Liver (tissue), 3 donors: Measurements from ENCODE around the gene TSPEAR.

ENCODE experiments used
- SP1 ChIP-seq: IDR thresholded peaks from 2 replicates; pipeline ENCODE4 v1.6.1; 2018; ENCODE audit warnings: antibody characterized with exemption, mild to moderate bottlenecking
- YY1 ChIP-seq: IDR thresholded peaks from 2 replicates; pipeline ENCODE4 v1.6.1; 2016; ENCODE audit warnings: antibody characterized with exemption, mild to moderate bottlenecking
- TF ChIP-seq, protein P1 (sequence below): fragments of 150-350 bp; IDR thresholded peaks from 2 replicates; pipeline ENCODE4 v1.5.1; 2017; ENCODE audit warnings: improper control_type of control experiment, low read depth, low read length; ENCODE audit not compliant: missing input control
- donor health status: healthy.
- donor health status: healthy.

DNA sequence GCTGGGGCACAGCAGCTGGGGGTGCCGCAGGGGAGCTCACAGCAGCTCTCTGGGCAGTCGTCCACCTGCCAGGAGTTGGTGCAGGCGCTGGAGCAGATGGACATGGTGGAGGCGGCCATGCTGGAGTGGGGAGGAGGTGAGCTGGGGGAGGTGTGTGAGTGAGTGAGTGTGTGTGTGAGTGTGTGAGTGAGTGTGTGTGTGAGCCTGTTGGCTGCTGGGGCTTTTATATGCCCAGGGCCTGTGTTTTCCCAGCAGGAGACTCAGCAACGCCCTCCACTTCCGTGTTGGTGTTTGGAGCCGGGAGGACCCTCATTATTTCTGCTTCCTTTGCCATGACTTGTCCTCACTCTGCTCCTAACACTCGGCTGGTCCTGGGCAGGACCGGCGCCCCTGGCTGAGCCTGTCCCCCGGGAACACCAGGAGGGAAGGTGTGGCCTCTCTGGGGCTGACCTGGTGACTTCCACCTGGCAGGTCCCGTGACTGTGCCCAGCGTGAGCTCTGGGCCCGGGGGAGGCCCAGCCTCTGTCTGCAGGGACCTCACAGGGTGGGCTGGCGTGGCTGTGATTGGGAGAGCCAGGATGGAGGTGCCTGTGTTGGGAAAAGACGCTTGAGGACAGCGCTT, 159.9 kb downstream of the TSPEAR start, which contains the start of gene KRTAP10-2:
- TF ChIP-seq, protein P1, sequence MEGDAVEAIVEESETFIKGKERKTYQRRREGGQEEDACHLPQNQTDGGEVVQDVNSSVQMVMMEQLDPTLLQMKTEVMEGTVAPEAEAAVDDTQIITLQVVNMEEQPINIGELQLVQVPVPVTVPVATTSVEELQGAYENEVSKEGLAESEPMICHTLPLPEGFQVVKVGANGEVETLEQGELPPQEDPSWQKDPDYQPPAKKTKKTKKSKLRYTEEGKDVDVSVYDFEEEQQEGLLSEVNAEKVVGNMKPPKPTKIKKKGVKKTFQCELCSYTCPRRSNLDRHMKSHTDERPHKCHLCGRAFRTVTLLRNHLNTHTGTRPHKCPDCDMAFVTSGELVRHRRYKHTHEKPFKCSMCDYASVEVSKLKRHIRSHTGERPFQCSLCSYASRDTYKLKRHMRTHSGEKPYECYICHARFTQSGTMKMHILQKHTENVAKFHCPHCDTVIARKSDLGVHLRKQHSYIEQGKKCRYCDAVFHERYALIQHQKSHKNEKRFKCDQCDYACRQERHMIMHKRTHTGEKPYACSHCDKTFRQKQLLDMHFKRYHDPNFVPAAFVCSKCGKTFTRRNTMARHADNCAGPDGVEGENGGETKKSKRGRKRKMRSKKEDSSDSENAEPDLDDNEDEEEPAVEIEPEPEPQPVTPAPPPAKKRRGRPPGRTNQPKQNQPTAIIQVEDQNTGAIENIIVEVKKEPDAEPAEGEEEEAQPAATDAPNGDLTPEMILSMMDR: no peak
- TF ChIP-seq YY1 (no peak), SP1 (no peak)
